HEK293 (cell line): ENCODE results near the gene TRIP11.

Experiments
- GLI2 ChIP-seq: fragments of 450-650 bp; formaldehyde crosslinking; IDR thresholded peaks from 2 replicates; pipeline ENCODE4; 2017; ENCODE audit warnings: missing biosample characterization, missing genetic modification characterization, low read depth, borderline replicate concordance
- GLI4 ChIP-seq: fragments of 450-650 bp; formaldehyde crosslinking; IDR thresholded peaks from 2 replicates; pipeline ENCODE4 v1.5.1; 2016; ENCODE audit warnings: missing biosample characterization, missing genetic modification characterization
- GLIS1 ChIP-seq: fragments of 450-650 bp; formaldehyde crosslinking; IDR thresholded peaks from 2 replicates; pipeline ENCODE4 v1.5.1; 2016; ENCODE audit warnings: missing biosample characterization, missing genetic modification characterization
- HOXC10 ChIP-seq: sonication (generic); formaldehyde crosslinking; IDR thresholded peaks from 2 replicates; pipeline ENCODE4 v1.8.1; 2023; ENCODE audit warnings: mild to moderate bottlenecking, missing genetic modification reagents
- KLF8 ChIP-seq: fragments of 450-650 bp; formaldehyde crosslinking; IDR thresholded peaks from 2 replicates; pipeline ENCODE4 v1.5.1; 2016; ENCODE audit warnings: missing biosample characterization, missing genetic modification characterization
- YY2 ChIP-seq: fragments of 450-650 bp; formaldehyde crosslinking; IDR thresholded peaks from 2 replicates; pipeline ENCODE4 v1.5.1; 2016; ENCODE audit warnings: missing biosample characterization, missing genetic modification characterization
- ZBTB20 ChIP-seq: fragments of 450-650 bp; formaldehyde crosslinking; IDR thresholded peaks from 2 replicates; pipeline ENCODE4 v1.5.1; 2016; ENCODE audit warnings: missing biosample characterization, missing genetic modification characterization
- ZNF157 ChIP-seq: fragments of 450-650 bp; formaldehyde crosslinking; IDR thresholded peaks from 2 replicates; pipeline ENCODE4 v1.5.1; 2016; ENCODE audit warnings: missing biosample characterization, missing genetic modification characterization
- ZNF175 ChIP-seq: fragments of 450-650 bp; formaldehyde crosslinking; IDR thresholded peaks from 2 replicates; pipeline ENCODE4 v1.5.1; 2016; ENCODE audit warnings: missing biosample characterization, missing genetic modification characterization
- ZNF202 ChIP-seq: fragments of 450-650 bp; formaldehyde crosslinking; IDR thresholded peaks from 2 replicates; pipeline ENCODE4 v1.5.1; 2016; ENCODE audit warnings: missing biosample characterization, missing genetic modification characterization, borderline replicate concordance
- ZNF23 ChIP-seq: fragments of 450-650 bp; formaldehyde crosslinking; IDR thresholded peaks from 2 replicates; pipeline ENCODE4 v1.5.1; 2016; ENCODE audit warnings: missing biosample characterization, missing genetic modification characterization, borderline replicate concordance
- ZNF324 ChIP-seq: fragments of 450-650 bp; formaldehyde crosslinking; IDR thresholded peaks from 2 replicates; pipeline ENCODE4 v1.5.1; 2016; ENCODE audit warnings: missing biosample characterization, missing genetic modification characterization
- ZNF664 ChIP-seq: fragments of 450-650 bp; formaldehyde crosslinking; IDR thresholded peaks from 2 replicates; pipeline ENCODE4 v1.5.1; 2016; ENCODE audit warnings: missing biosample characterization, missing genetic modification characterization
- ZNF707 ChIP-seq: fragments of 450-650 bp; formaldehyde crosslinking; IDR thresholded peaks from 2 replicates; pipeline ENCODE4 v1.5.1; 2016; ENCODE audit warnings: missing biosample characterization, missing genetic modification characterization
- ZNF792 ChIP-seq: fragments of 450-650 bp; formaldehyde crosslinking; IDR thresholded peaks from 2 replicates; pipeline ENCODE4 v1.5.1; 2016; ENCODE audit warnings: missing biosample characterization, missing genetic modification characterization
- TF ChIP-seq, protein P1 (sequence below): fragments of 450-650 bp; formaldehyde crosslinking; optimal IDR thresholded peaks from 2 replicates; pipeline ENCODE3; 2016; ENCODE audit warnings: missing biosample characterization, mild to moderate bottlenecking, missing genetic modification characterization
- TF ChIP-seq, protein P2 (sequence below): fragments of 450-650 bp; formaldehyde crosslinking; IDR thresholded peaks from 2 replicates; pipeline ENCODE4 v1.5.1; 2016; ENCODE audit warnings: missing biosample characterization, missing genetic modification characterization
- TF ChIP-seq, protein P3 (sequence below): fragments of 450-650 bp; formaldehyde crosslinking; IDR thresholded peaks from 2 replicates; pipeline ENCODE4 v1.5.1; 2016; ENCODE audit warnings: missing biosample characterization, missing genetic modification characterization
- TF ChIP-seq, protein P4 (sequence below): fragments of 450-650 bp; formaldehyde crosslinking; IDR thresholded peaks from 2 replicates; pipeline ENCODE4 v1.5.1; 2016; ENCODE audit warnings: missing biosample characterization, missing genetic modification characterization
- TF ChIP-seq, protein P5 (sequence below): fragments of 450-650 bp; formaldehyde crosslinking; IDR thresholded peaks from 2 replicates; pipeline ENCODE4 v1.5.1; 2016; ENCODE audit warnings: missing biosample characterization, missing genetic modification characterization
- TF ChIP-seq, protein P6 (sequence below): fragments of 450-650 bp; formaldehyde crosslinking; IDR thresholded peaks from 2 replicates; pipeline ENCODE4 v1.5.1; 2016; ENCODE audit warnings: missing biosample characterization, missing genetic modification characterization
- TF ChIP-seq, protein P7 (sequence below): fragments of 450-650 bp; formaldehyde crosslinking; IDR thresholded peaks from 2 replicates; pipeline ENCODE4 v1.5.1; 2017; ENCODE audit warnings: missing biosample characterization, missing genetic modification characterization

Gene TRIP11

DNA sequence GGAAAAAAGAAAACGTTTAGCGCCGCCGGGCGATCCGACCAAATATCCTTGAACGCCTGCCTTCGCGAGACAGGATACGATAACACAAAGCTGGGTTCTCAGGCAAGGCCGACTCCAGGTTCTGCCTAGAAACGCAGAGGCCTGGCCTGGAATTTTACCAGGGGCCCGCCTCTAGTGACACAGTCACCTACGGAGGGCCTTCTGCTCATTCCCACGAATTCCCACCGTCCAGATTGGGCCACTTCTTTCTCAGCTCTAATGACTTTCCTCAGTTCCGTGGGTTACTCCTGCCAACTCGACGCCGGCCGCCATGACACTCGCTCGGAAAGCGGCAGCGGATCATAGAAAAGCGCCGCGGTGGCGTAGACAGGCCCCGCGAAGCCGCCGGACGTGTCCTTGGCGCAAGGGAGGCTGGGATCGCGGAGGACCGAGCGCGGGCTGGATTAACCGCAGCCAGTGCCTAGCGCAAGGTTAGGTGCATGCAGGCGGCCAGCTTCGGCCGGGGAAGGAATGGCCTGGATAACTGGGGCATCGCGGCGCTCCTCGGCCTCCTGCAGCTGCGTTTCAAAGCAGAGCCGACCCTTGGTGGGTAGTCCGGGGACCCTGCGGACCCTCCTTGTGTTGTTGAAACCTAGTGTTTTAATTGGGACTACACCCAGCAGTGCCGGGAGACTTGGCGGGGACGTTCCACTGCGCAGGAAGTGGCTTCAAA is at the start of gene TRIP11 (continued):
- TF ChIP-seq ZBTB20, result peak; percentile 72
- peak; percentile 64; the same call in 1 of the 2 replicates for TF ChIP-seq ZNF792 (tag by site-specific recombination)
- TF ChIP-seq, protein P1, sequence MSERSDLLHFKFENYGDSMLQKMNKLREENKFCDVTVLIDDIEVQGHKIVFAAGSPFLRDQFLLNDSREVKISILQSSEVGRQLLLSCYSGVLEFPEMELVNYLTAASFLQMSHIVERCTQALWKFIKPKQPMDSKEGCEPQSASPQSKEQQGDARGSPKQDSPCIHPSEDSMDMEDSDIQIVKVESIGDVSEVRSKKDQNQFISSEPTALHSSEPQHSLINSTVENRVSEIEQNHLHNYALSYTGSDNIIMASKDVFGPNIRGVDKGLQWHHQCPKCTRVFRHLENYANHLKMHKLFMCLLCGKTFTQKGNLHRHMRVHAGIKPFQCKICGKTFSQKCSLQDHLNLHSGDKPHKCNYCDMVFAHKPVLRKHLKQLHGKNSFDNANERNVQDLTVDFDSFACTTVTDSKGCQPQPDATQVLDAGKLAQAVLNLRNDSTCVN (tag by site-specific recombination), result peak; percentile 73
- no peak for TF ChIP-seq ZNF707 (tag by site-specific recombination)
- TF ChIP-seq ZNF324 (tag by site-specific recombination), result peak; percentile 81
- peak; percentile 48; the same call in 1 of the 2 replicates for TF ChIP-seq KLF8 (tag by site-specific recombination)
- TF ChIP-seq GLI2 (tag by site-specific recombination), result no peak
- TF ChIP-seq GLI4 (tag by site-specific recombination), result peak; percentile 68; the same call in 1 of the 2 replicates
- TF ChIP-seq ZNF175 (tag by site-specific recombination), result no peak
- 0 out of 2 replicates have a peak, but pooled peaks have one; percentile 4 for TF ChIP-seq ZNF664 (tag by site-specific recombination)
- TF ChIP-seq, protein P2, sequence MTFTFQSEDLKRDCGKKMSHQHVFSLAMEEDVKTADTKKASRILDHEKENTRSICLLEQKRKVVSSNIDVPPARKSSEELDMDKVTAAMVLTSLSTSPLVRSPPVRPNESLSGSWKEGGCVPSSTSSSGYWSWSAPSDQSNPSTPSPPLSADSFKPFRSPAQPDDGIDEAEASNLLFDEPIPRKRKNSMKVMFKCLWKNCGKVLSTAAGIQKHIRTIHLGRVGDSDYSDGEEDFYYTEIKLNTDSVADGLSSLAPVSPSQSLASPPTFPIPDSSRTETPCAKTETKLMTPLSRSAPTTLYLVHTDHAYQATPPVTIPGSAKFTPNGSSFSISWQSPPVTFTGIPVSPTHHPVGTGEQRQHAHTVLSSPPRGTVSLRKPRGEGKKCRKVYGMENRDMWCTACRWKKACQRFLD (tag by site-specific recombination), result no peak
- TF ChIP-seq HOXC10 (CRISPR knock-in tag), result no peak
- TF ChIP-seq GLIS1, result no peak; the same call in 1 of the 2 replicates
- TF ChIP-seq ZNF202 (tag by site-specific recombination), result no peak
- TF ChIP-seq, protein P3, sequence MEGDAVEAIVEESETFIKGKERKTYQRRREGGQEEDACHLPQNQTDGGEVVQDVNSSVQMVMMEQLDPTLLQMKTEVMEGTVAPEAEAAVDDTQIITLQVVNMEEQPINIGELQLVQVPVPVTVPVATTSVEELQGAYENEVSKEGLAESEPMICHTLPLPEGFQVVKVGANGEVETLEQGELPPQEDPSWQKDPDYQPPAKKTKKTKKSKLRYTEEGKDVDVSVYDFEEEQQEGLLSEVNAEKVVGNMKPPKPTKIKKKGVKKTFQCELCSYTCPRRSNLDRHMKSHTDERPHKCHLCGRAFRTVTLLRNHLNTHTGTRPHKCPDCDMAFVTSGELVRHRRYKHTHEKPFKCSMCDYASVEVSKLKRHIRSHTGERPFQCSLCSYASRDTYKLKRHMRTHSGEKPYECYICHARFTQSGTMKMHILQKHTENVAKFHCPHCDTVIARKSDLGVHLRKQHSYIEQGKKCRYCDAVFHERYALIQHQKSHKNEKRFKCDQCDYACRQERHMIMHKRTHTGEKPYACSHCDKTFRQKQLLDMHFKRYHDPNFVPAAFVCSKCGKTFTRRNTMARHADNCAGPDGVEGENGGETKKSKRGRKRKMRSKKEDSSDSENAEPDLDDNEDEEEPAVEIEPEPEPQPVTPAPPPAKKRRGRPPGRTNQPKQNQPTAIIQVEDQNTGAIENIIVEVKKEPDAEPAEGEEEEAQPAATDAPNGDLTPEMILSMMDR, result no peak; the same call in 1 of the 2 replicates
- TF ChIP-seq ZNF157 (tag by site-specific recombination), result no peak
- TF ChIP-seq, protein P4, sequence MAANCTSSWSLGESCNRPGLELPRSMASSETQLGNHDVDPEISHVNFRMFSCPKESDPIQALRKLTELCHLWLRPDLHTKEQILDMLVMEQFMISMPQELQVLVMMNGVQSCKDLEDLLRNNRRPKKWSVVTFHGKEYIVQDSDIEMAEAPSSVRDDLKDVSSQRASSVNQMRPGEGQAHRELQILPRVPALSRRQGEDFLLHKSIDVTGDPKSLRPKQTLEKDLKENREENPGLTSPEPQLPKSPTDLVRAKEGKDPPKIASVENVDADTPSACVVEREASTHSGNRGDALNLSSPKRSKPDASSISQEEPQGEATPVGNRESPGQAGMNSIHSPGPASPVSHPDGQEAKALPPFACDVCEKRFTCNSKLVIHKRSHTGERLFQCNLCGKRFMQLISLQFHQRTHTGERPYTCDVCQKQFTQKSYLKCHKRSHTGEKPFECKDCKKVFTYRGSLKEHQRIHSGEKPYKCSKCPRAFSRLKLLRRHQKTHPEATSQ (tag by site-specific recombination), result no peak
- TF ChIP-seq, protein P5, sequence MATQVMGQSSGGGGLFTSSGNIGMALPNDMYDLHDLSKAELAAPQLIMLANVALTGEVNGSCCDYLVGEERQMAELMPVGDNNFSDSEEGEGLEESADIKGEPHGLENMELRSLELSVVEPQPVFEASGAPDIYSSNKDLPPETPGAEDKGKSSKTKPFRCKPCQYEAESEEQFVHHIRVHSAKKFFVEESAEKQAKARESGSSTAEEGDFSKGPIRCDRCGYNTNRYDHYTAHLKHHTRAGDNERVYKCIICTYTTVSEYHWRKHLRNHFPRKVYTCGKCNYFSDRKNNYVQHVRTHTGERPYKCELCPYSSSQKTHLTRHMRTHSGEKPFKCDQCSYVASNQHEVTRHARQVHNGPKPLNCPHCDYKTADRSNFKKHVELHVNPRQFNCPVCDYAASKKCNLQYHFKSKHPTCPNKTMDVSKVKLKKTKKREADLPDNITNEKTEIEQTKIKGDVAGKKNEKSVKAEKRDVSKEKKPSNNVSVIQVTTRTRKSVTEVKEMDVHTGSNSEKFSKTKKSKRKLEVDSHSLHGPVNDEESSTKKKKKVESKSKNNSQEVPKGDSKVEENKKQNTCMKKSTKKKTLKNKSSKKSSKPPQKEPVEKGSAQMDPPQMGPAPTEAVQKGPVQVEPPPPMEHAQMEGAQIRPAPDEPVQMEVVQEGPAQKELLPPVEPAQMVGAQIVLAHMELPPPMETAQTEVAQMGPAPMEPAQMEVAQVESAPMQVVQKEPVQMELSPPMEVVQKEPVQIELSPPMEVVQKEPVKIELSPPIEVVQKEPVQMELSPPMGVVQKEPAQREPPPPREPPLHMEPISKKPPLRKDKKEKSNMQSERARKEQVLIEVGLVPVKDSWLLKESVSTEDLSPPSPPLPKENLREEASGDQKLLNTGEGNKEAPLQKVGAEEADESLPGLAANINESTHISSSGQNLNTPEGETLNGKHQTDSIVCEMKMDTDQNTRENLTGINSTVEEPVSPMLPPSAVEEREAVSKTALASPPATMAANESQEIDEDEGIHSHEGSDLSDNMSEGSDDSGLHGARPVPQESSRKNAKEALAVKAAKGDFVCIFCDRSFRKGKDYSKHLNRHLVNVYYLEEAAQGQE, result no peak
- TF ChIP-seq, protein P6, sequence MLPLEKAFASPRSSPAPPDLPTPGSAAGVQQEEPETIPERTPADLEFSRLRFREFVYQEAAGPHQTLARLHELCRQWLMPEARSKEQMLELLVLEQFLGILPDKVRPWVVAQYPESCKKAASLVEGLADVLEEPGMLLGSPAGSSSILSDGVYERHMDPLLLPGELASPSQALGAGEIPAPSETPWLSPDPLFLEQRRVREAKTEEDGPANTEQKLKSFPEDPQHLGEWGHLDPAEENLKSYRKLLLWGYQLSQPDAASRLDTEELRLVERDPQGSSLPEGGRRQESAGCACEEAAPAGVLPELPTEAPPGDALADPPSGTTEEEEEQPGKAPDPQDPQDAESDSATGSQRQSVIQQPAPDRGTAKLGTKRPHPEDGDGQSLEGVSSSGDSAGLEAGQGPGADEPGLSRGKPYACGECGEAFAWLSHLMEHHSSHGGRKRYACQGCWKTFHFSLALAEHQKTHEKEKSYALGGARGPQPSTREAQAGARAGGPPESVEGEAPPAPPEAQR (tag by site-specific recombination), result no peak
- TF ChIP-seq, protein P7, sequence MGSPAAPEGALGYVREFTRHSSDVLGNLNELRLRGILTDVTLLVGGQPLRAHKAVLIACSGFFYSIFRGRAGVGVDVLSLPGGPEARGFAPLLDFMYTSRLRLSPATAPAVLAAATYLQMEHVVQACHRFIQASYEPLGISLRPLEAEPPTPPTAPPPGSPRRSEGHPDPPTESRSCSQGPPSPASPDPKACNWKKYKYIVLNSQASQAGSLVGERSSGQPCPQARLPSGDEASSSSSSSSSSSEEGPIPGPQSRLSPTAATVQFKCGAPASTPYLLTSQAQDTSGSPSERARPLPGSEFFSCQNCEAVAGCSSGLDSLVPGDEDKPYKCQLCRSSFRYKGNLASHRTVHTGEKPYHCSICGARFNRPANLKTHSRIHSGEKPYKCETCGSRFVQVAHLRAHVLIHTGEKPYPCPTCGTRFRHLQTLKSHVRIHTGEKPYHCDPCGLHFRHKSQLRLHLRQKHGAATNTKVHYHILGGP (tag by site-specific recombination), result no peak
- TF ChIP-seq ZNF23 (tag by site-specific recombination), result no peak
- TF ChIP-seq YY2 (tag by site-specific recombination), result peak; percentile 88
